ENCODE measurements around the gene PDE4D. TPM values are rescaled to one million over a fixed set of nuclear protein-coding genes. Genes with fewer than 3 reads are reported as not detected.

Gene PDE4D
- total RNA-seq, 2 experiments from 2014 or later: 0.50 to 0.51 TPM

GRCh38 chr5:59430066-59430685 lies 463.4 kb downstream of the PDE4D start:
- no peaks in the 10 kb centered on the region for H3K79me2 ChIP-seq (ENCODE audit: insufficient read depth, low read depth, low read length)
- POLR2A ChIA-PET: no interaction called here
- H3K9me3 ChIP-seq (ENCODE audit: low read length): no peaks in the 10 kb centered on the region
- CTCF ChIA-PET (ENCODE audit: unreplicated experiment): no interaction called here
- no TSS peak for BruUV-seq (replicated peaks)
- H3K4me1 ChIP-seq (ENCODE audit: insufficient read depth, low read length, poor library complexity, severe bottlenecking): no peaks in the 10 kb centered on the region
- H3K4me2 ChIP-seq (ENCODE audit: low read length): no peak overlapping the region
- H3K9me2 ChIP-seq (ENCODE audit: insufficient read depth, low read length): no peaks in the 10 kb centered on the region
- H3K4me3 ChIP-seq (ENCODE audit: low read depth, low read length, poor library complexity, severe bottlenecking): no peak overlapping the region
- H2AFZ ChIP-seq (ENCODE audit: low read length): no peak overlapping the region
- H3K36me3 ChIP-seq (ENCODE audit: insufficient read depth, low read length): no peaks in the 10 kb centered on the region
- H3K27ac ChIP-seq (ENCODE audit: low read depth, low read length, poor library complexity, severe bottlenecking): no peak overlapping the region
- TF ChIP-seq CTCF (conservative IDR thresholded peaks at IDR 0.05; ENCODE audit: low read length) (no peak), EZH2phosphoT487 (IDR thresholded peaks at IDR 0.05; ENCODE audit: borderline replicate concordance, low read depth, low read length) (no peak)
- intact Hi-C loops (cut with micrococcal nuclease; ENCODE audit: unreplicated experiment): no loop called here
- no peaks in the 10 kb centered on the region for H4K20me1 ChIP-seq (ENCODE audit: insufficient read depth, low read length)
- no peak for DNase-seq (ENCODE audit: low spot score)

GRCh38 chr5:59428391-59428790 lies 465.1 kb downstream of the PDE4D start:
- Histone ChIP-seq H3K4me3 (ENCODE audit: low read depth, low read length, poor library complexity, severe bottlenecking) (no peak overlapping the region), H3K9me3 (ENCODE audit: low read length) (no peaks in the 10 kb centered on the region), H3K36me3 (ENCODE audit: insufficient read depth, low read length) (no peaks in the 10 kb centered on the region), H3K9me2 (ENCODE audit: insufficient read depth, low read length) (no peaks in the 10 kb centered on the region), H4K20me1 (ENCODE audit: insufficient read depth, low read length) (no peaks in the 10 kb centered on the region), H3K4me1 (ENCODE audit: insufficient read depth, low read length, poor library complexity, severe bottlenecking) (no peaks in the 10 kb centered on the region), H3K79me2 (ENCODE audit: insufficient read depth, low read depth, low read length) (no peaks in the 10 kb centered on the region), H2AFZ (ENCODE audit: low read length) (no peak overlapping the region), H3K27ac (ENCODE audit: low read depth, low read length, poor library complexity, severe bottlenecking) (no peak overlapping the region), H3K4me2 (ENCODE audit: low read length) (no peak overlapping the region)
- CTCF ChIA-PET (ENCODE audit: unreplicated experiment): no interaction called here
- intact Hi-C loops (cut with micrococcal nuclease; ENCODE audit: unreplicated experiment): no loop called here
- BruUV-seq (replicated peaks): no TSS peak
- TF ChIP-seq CTCF (conservative IDR thresholded peaks at IDR 0.05; ENCODE audit: low read length) (no peak), EZH2phosphoT487 (IDR thresholded peaks at IDR 0.05; ENCODE audit: borderline replicate concordance, low read depth, low read length) (no peak)
- POLR2A ChIA-PET: interaction anchor here (0.6 kb wide), 1 partner anchor 1835 kb away, joined by 3 read pairs; no protein-coding TSS in a partner anchor
- no peak for DNase-seq (ENCODE audit: low spot score)

DNA sequence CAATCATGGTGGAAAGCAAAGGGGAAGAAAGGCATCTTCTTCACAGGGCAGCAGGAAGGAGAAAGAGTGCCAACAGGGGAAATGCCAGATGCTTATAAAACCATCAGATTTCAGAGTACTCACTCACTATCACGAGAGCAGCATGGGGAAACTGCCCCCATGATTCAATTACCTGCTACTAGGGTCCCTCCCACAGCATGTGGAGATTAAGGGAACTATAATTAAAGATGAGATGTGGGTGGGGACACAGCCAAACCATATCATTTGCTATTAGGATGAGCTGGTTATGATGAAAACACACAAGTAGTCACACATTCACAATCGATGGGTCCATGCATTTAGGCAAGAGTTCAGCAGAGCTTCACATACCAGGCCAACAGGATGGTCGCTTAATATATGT lies 469.0 kb downstream of the PDE4D start:
- no TSS peak for BruUV-seq (replicated peaks)
- H3K9me3 ChIP-seq (ENCODE audit: low read length): no peaks in the 10 kb centered on the region
- TF ChIP-seq EZH2phosphoT487 (IDR thresholded peaks at IDR 0.05; ENCODE audit: borderline replicate concordance, low read depth, low read length) (no peak), CTCF (conservative IDR thresholded peaks at IDR 0.05; ENCODE audit: low read length) (no peak)
- H3K4me2 ChIP-seq (ENCODE audit: low read length): no peak overlapping the region
- DNase-seq (ENCODE audit: low spot score): no peak
- H3K79me2 ChIP-seq (ENCODE audit: insufficient read depth, low read depth, low read length): no peaks in the 10 kb centered on the region
- ChIA-PET POLR2A (interaction anchor here (1.4 kb wide), 1 partner anchor 23 kb away, joined by 3 read pairs; no protein-coding TSS in a partner anchor), CTCF (ENCODE audit: unreplicated experiment) (no interaction called here)
- intact Hi-C loops (cut with micrococcal nuclease; ENCODE audit: unreplicated experiment): no loop called here
- no peak overlapping the region for H2AFZ ChIP-seq (ENCODE audit: low read length)
- H3K27ac ChIP-seq (ENCODE audit: low read depth, low read length, poor library complexity, severe bottlenecking): no peak overlapping the region
- H3K4me1 ChIP-seq (ENCODE audit: insufficient read depth, low read length, poor library complexity, severe bottlenecking): no peaks in the 10 kb centered on the region
- no peaks in the 10 kb centered on the region for H4K20me1 ChIP-seq (ENCODE audit: insufficient read depth, low read length)
- H3K9me2 ChIP-seq (ENCODE audit: insufficient read depth, low read length): no peaks in the 10 kb centered on the region
- no peaks in the 10 kb centered on the region for H3K36me3 ChIP-seq (ENCODE audit: insufficient read depth, low read length)
- no peak overlapping the region for H3K4me3 ChIP-seq (ENCODE audit: low read depth, low read length, poor library complexity, severe bottlenecking)
